ENCODE results near the gene TUT4.

GRCh38 chr1:52546852-52547251 is 6.0 kb downstream of the TUT4 start:
- TF ChIP-seq CTCF (IDR thresholded peaks at IDR 0.05 in 8 of 11, conservative IDR thresholded peaks at IDR 0.05 in 3 of 11) (no peak), POLR2AphosphoS5 (IDR thresholded peaks at IDR 0.05) (no peak), POLR2A (IDR thresholded peaks at IDR 0.05) (no peak)
